PC-9 (cell line): Measurements from ENCODE around the gene TMEM273.

Experiments
- CTCF ChIP-seq: fragments of 200-600 bp; sonication (generic); conservative IDR thresholded peaks from 2 replicates; pipeline ENCODE4 v1.6.1; 2017; ENCODE audit warnings: mixed run types, antibody characterized with exemption, mild to moderate bottlenecking, moderate library complexity
- EZH2 ChIP-seq: fragments of 200-600 bp; sonication (generic); IDR thresholded peaks from 2 replicates; pipeline ENCODE4 v1.8.0; 2017; ENCODE audit warnings: antibody characterized with exemption, low read depth

DNA sequence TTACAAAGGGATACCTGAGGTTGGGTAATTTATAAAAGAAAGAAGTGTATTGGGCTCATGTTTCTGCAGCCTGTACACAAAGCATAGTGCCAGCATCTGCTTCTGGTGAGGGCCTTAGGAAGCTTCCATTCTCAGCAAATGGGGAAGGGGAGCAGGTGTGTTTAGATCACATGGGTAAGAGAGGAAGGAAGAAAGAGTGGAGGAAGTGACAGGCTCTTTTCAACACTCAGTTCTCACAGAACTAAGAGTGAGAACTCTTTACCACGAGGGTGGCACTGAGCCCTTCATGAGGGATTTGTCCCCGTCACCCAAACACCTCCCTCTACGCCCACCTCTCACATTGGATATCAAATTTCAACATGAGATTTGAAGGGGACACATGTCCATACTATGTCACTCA is 53.9 kb downstream of the TMEM273 start:
- TF ChIP-seq CTCF, result no peak
- TF ChIP-seq EZH2, result no peak
